A549 (cell line): ENCODE data around the gene ADARB1.
"Not testable (repeated sequence)": the region's sequence is repeated elsewhere in the genome, so short reads cannot be mapped to it uniquely, and the experiment has no call there.

Experiments used
- BHLHE40 ChIP-seq: IDR thresholded peaks from 2 replicates; pipeline ENCODE4 v1.6.1; 2012; ENCODE audit warnings: low read depth, low read length, inconsistent platforms
- CHD2 ChIP-seq: fragments of 150-350 bp; IDR thresholded peaks from 2 replicates; pipeline ENCODE4 v1.6.1; 2014; ENCODE audit warnings: low read length; ENCODE audit not compliant: partially characterized antibody
- ESRRA ChIP-seq: fragments of 150-350 bp; IDR thresholded peaks from 2 replicates; pipeline ENCODE4 v1.6.1; 2014; ENCODE audit warnings: mild to moderate bottlenecking, low read length, borderline replicate concordance
- JUNB ChIP-seq: fragments of >200 bp; sonication (Bioruptor Twin); formaldehyde crosslinking; IDR thresholded peaks from 2 replicates; pipeline ENCODE4 v1.6.1; 2016
- MAFK ChIP-seq: fragments of 450-650 bp; IDR thresholded peaks from 2 replicates; pipeline ENCODE4 v1.6.1; 2014; ENCODE audit not compliant: partially characterized antibody
- MYC ChIP-seq: IDR thresholded peaks from 2 replicates; pipeline ENCODE4 v1.6.1; 2012; ENCODE audit warnings: mild to moderate bottlenecking, inconsistent platforms, low read length, improper control_type of control experiment, borderline replicate concordance
- PHF8 ChIP-seq: fragments of 200-600 bp; sonication (generic); IDR thresholded peaks from 2 replicates; pipeline ENCODE4 v1.6.1; 2016; ENCODE audit warnings: low read depth, mild to moderate bottlenecking, antibody characterized with exemption, moderate library complexity, borderline replicate concordance
- POLR2A ChIP-seq: IDR thresholded peaks from 2 replicates; pipeline ENCODE4 v1.6.1; 2012; ENCODE audit warnings: mild to moderate bottlenecking, low read length
- RFX5 ChIP-seq: fragments of 450-650 bp; IDR thresholded peaks from 2 replicates; pipeline ENCODE4 v1.7.1; 2014; ENCODE audit warnings: antibody characterized with exemption, mild to moderate bottlenecking, moderate library complexity
- TF ChIP-seq, protein P1 (sequence below): fragments of >200 bp; sonication (Bioruptor Twin); formaldehyde crosslinking; IDR thresholded peaks from 3 replicates; pipeline ENCODE4 v1.5.1; 2016
- TF ChIP-seq, protein P2 (sequence below): IDR thresholded peaks from 2 replicates; pipeline ENCODE4 v1.6.1; 2012

GRCh38 chr21:45140944-45141343, 66.6 kb downstream of the ADARB1 start:
- TF ChIP-seq, protein P1, sequence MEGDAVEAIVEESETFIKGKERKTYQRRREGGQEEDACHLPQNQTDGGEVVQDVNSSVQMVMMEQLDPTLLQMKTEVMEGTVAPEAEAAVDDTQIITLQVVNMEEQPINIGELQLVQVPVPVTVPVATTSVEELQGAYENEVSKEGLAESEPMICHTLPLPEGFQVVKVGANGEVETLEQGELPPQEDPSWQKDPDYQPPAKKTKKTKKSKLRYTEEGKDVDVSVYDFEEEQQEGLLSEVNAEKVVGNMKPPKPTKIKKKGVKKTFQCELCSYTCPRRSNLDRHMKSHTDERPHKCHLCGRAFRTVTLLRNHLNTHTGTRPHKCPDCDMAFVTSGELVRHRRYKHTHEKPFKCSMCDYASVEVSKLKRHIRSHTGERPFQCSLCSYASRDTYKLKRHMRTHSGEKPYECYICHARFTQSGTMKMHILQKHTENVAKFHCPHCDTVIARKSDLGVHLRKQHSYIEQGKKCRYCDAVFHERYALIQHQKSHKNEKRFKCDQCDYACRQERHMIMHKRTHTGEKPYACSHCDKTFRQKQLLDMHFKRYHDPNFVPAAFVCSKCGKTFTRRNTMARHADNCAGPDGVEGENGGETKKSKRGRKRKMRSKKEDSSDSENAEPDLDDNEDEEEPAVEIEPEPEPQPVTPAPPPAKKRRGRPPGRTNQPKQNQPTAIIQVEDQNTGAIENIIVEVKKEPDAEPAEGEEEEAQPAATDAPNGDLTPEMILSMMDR = not testable (repeated sequence)
- not testable (repeated sequence) for TF ChIP-seq POLR2A, PHF8, ESRRA, JUNB, RFX5, BHLHE40, MAFK, CHD2, MYC
- TF ChIP-seq, protein P2, sequence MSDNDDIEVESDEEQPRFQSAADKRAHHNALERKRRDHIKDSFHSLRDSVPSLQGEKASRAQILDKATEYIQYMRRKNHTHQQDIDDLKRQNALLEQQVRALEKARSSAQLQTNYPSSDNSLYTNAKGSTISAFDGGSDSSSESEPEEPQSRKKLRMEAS = not testable (repeated sequence)
